Activated CD8-positive, alpha-beta T cell treated with anti-CD3 and anti-CD28 coated beads for 36 hours (primary cell): Measurements from ENCODE around the gene SKI. TPM values are rescaled to one million over a fixed set of nuclear protein-coding genes. Genes with fewer than 3 reads are reported as not detected.

Experiments
- ATAC-seq: fragments of 200-7000 bp; cut with Tn5 transposase; one replicate; pipeline ENCODE4 v1.10.0; 2021; ENCODE audit warnings: mild to moderate bottlenecking, moderate library complexity
- CTCF ChIA-PET: fragments of 350-600 bp; sonication (Branson Sonifier 250); formaldehyde crosslinking; loops from one replicate; lab custom pipeline; 2021; ENCODE audit warnings: antibody characterized with exemption; lab: Charles Lee
- POLR2A ChIA-PET: fragments of 350-600 bp; sonication (Branson Sonifier 250); formaldehyde crosslinking; loops from one replicate; lab custom pipeline; 2021; ENCODE audit warnings: antibody characterized with exemption; lab: Charles Lee
- DNase-seq: peaks from one replicate; pipeline ENCODE4 v3.0.0-alpha.2; 2020
- H3K27ac Mint-ChIP-seq: one replicate; pipeline ENCODE4 v1.8.0; 2021; ENCODE audit warnings: mild to moderate bottlenecking, mixed read lengths
- H3K27me3 Mint-ChIP-seq: one replicate; pipeline ENCODE4 v1.8.0; 2021; ENCODE audit warnings: mixed read lengths
- H3K36me3 Mint-ChIP-seq: one replicate; pipeline ENCODE4 v1.8.0; 2021; ENCODE audit warnings: low read depth, mixed read lengths
- H3K4me1 Mint-ChIP-seq: one replicate; pipeline ENCODE4 v1.8.0; 2021; ENCODE audit warnings: low read depth, mixed read lengths
- H3K4me3 Mint-ChIP-seq: one replicate; pipeline ENCODE4 v1.8.0; 2021; ENCODE audit warnings: mild to moderate bottlenecking, moderate library complexity, mixed read lengths
- H3K9me3 Mint-ChIP-seq: one replicate; pipeline ENCODE4 v1.8.0; 2021; ENCODE audit warnings: mixed read lengths
- intact Hi-C: fragments of 100-400 bp; cut with micrococcal nuclease; formaldehyde crosslinking; loops from one replicate; pipeline ENCODE4 v1.10.0; 2022
- total RNA-seq, 2 experiments: library from RNA; stranded (reverse); gene quantifications; one replicate each; pipeline ENCODE4 v1.2.3, GENCODE V29; 2021
- TF ChIP-seq, protein P1 (sequence below): fragments of 200-600 bp; IDR thresholded peaks from one replicate; pipeline ENCODE4 v1.8.0; 2022; ENCODE audit warnings: antibody characterized with exemption, mild to moderate bottlenecking

SKI gene
- total RNA-seq, 2 experiments from 2014 or later: 27.5 to 28.3 TPM

DNA sequence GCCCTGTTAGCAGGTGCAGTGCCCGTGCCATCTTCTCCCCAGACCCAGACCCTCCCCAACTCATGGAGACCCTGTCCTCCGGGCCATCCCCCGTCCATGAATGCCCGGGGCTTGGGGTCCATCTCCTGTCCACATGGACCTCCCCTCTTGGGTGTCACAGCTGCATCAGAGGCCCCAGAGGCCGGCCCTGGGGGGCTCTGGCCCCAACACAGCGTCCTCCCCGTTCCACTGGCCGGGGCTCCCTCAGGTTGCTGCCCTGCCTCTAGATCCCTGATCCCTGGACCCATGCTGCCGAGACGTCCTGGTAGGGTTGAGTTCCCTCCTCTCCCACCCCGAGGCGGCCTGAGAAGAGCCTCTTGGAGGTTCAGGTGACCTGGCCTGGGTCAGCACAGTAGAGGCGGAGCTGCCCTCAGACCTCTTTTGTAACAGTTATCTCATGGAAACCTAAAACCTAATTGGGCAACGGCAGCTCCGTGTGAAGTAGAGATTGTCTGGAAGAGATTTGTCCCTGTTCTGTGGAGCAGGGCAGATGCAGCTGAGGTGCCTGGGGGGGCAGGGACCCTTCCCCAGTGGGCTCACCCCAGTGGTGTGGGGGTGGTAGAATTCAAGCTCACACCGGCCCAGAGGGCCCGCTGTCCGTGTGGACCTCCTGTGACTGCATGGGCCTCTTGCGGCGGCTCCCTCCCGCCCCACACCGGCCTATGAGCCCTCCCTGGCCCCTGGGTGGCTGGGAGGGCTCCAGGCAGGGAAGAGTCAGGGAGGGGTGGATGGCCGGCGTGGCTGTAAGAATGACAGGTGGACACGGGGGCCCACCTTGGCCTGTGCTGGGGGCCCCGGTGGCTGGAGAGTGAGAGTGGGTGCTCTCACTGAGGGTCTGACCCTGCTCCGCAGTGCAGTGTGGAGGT, 56.1 kb downstream of the SKI start:
- intact Hi-C loops: no loop called here
- ChIA-PET CTCF (interaction anchor here (1.9 kb wide), 1 partner anchor 31 kb away, joined by 6 read pairs; no protein-coding TSS in a partner anchor), POLR2A (interaction anchor here (1.0 kb wide), 1 partner anchor 29 kb away, joined by 3 read pairs; no protein-coding TSS in a partner anchor)
- Mint-ChIP-seq H3K36me3 (peaks cover 8% of the 10 kb centered on the region), H3K27ac (no peak overlapping the region), H3K9me3 (no peaks in the 10 kb centered on the region), H3K27me3 (no peaks in the 10 kb centered on the region), H3K4me3 (no peak overlapping the region), H3K4me1 (peaks cover 23% of the 10 kb centered on the region)
- TF ChIP-seq, protein P1, sequence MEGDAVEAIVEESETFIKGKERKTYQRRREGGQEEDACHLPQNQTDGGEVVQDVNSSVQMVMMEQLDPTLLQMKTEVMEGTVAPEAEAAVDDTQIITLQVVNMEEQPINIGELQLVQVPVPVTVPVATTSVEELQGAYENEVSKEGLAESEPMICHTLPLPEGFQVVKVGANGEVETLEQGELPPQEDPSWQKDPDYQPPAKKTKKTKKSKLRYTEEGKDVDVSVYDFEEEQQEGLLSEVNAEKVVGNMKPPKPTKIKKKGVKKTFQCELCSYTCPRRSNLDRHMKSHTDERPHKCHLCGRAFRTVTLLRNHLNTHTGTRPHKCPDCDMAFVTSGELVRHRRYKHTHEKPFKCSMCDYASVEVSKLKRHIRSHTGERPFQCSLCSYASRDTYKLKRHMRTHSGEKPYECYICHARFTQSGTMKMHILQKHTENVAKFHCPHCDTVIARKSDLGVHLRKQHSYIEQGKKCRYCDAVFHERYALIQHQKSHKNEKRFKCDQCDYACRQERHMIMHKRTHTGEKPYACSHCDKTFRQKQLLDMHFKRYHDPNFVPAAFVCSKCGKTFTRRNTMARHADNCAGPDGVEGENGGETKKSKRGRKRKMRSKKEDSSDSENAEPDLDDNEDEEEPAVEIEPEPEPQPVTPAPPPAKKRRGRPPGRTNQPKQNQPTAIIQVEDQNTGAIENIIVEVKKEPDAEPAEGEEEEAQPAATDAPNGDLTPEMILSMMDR: no peak
- ATAC-seq (no peak), DNase-seq (no peak)

- TF ChIP-seq, protein P1: no peak
- ChIA-PET POLR2A (interaction anchor here (1.0 kb wide), 1 partner anchor 30 kb away, joined by 3 read pairs; no protein-coding TSS in a partner anchor), CTCF (interaction anchor here (1.9 kb wide), 1 partner anchor 30 kb away, joined by 6 read pairs; no protein-coding TSS in a partner anchor)
- Mint-ChIP-seq H3K9me3 (no peaks in the 10 kb centered on the region), H3K4me3 (no peak overlapping the region), H3K4me1 (peaks cover 24% of the 10 kb centered on the region), H3K27me3 (no peaks in the 10 kb centered on the region), H3K36me3 (peaks cover 8% of the 10 kb centered on the region), H3K27ac (no peak overlapping the region)
- DNase-seq: no peak
- intact Hi-C loops: no loop called here
- no peak for ATAC-seq
Observed at GRCh38 chr1:2284932-2285331, 56.8 kb downstream of the SKI start.

GRCh38 chr1:2286923-2287322, 58.8 kb downstream of the SKI start:
- DNase-seq: no peak
- POLR2A ChIA-PET: interaction anchor here (1.4 kb wide), 1 partner anchor 13 kb away, joined by 4 read pairs; no protein-coding TSS in a partner anchor
- CTCF ChIA-PET: interaction anchor here (1.1 kb wide), 1 partner anchor 31 kb away, joined by 3 read pairs; no protein-coding TSS in a partner anchor
- intact Hi-C loops: no loop called here
- peaks cover 6% of the 10 kb centered on the region for H3K36me3 Mint-ChIP-seq
- peaks cover 44% of the 10 kb centered on the region for H3K4me1 Mint-ChIP-seq
- H3K27me3 Mint-ChIP-seq: no peaks in the 10 kb centered on the region
- TF ChIP-seq, protein P1: no peak
- peak overlapping the region; percentile 10 for H3K27ac Mint-ChIP-seq
- H3K9me3 Mint-ChIP-seq: no peaks in the 10 kb centered on the region
- H3K4me3 Mint-ChIP-seq: no peak overlapping the region
- no peak for ATAC-seq

DNA sequence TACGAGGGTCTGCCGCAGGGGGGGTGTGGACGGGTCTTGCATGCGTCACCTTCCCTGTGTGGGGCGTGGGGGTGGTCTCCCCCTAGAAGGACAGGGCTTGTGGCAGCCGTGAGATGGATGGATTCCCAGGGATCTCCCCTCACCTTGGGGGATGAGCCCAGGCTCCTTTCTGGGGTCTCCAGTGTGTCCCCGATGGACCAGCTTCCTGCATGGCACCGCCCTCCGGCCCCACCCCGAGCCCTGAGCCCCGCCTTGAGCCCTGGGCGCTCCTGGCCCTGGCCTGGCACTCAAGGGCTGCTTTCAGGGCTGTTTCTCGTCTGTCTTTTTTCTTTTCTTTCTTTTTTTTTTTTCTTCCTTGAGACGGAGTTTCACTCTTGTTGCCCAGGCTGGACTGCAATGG, 59.5 kb downstream of the SKI start:
- Mint-ChIP-seq H3K27me3 (no peaks in the 10 kb centered on the region), H3K4me1 (peaks cover 51% of the 10 kb centered on the region)
- POLR2A ChIA-PET: interaction anchor here (1.4 kb wide), 1 partner anchor 13 kb away, joined by 4 read pairs; no protein-coding TSS in a partner anchor

More for the DNA sequence above, 59.5 kb downstream of the SKI start:
- TF ChIP-seq, protein P1: no peak
- Mint-ChIP-seq H3K27ac (no peak overlapping the region), H3K9me3 (no peaks in the 10 kb centered on the region), H3K4me3 (no peak overlapping the region), H3K36me3 (peaks cover 6% of the 10 kb centered on the region)
- no peak for ATAC-seq
- intact Hi-C loops: no loop called here
- DNase-seq: no peak
- CTCF ChIA-PET: no interaction called here
